CD4-positive, alpha-beta memory T cell (primary cell): Measurements from ENCODE around the gene RIPPLY1. TPM values are rescaled to one million over a fixed set of nuclear protein-coding genes. Genes with fewer than 3 reads are reported as not detected.

Source experiments
- CTCF ChIA-PET: fragments of 350-600 bp; sonication (Branson Sonifier 250); formaldehyde crosslinking; loops from one replicate; lab custom pipeline; 2021; ENCODE audit warnings: inconsistent platforms; ENCODE audit not compliant: partially characterized antibody; lab: Charles Lee
- POLR2A ChIA-PET: fragments of 350-600 bp; sonication (Branson Sonifier 250); formaldehyde crosslinking; loops from one replicate; lab custom pipeline; 2021; ENCODE audit not compliant: partially characterized antibody; lab: Charles Lee
- DNase-seq, 5 donors: peaks; one replicate each; pipeline versions ENCODE4 v3.0.0 to v3.0.0-alpha.2; 2020 to 2022; ENCODE audit warnings: mixed read lengths in 1 of 5
- H3K27ac ChIP-seq: one replicate; pipeline ENCODE4 v1.7.0; 2013; ENCODE audit warnings: low read depth, low read length
- H3K27me3 ChIP-seq: 2 replicates; pipeline ENCODE4 v1.7.0; 2013; ENCODE audit warnings: mild to moderate bottlenecking, low read length, moderate library complexity; ENCODE audit not compliant: insufficient read depth
- H3K36me3 ChIP-seq: 2 replicates; pipeline ENCODE4 v1.7.0; 2013; ENCODE audit warnings: mild to moderate bottlenecking, low read length, moderate library complexity; ENCODE audit not compliant: insufficient read depth
- H3K4me1 ChIP-seq: 2 replicates; pipeline ENCODE4 v1.7.0; 2013; ENCODE audit warnings: mild to moderate bottlenecking, low read length, moderate library complexity; ENCODE audit not compliant: insufficient read depth
- H3K4me3 ChIP-seq, 2 donors: one replicate each; pipeline ENCODE4 v1.7.0; 2013; ENCODE audit warnings: low read length in 2 of 2, mild to moderate bottlenecking in 1 of 2
- H3K9me3 ChIP-seq, 2 donors: one replicate each; pipeline ENCODE4 v1.7.0; 2013; ENCODE audit warnings: low read length in 2 of 2, control low read depth in 1 of 2; ENCODE audit not compliant: control insufficient read depth in 1 of 2
- H3K27ac Mint-ChIP-seq, 7 donors: one replicate each; pipeline ENCODE4 v1.8.0; 2020 to 2021; ENCODE audit warnings: mixed read lengths in 7 of 7, mild to moderate bottlenecking in 6 of 7, inconsistent platforms in 3 of 7, moderate library complexity in 3 of 7
- H3K27me3 Mint-ChIP-seq, 2 donors: one replicate each; pipeline ENCODE4 v1.8.0; 2020 to 2021; ENCODE audit warnings: mixed read lengths in 2 of 2
- H3K36me3 Mint-ChIP-seq, 2 donors: one replicate each; pipeline ENCODE4 v1.8.0; 2020 to 2021; ENCODE audit warnings: mixed read lengths in 2 of 2, inconsistent platforms in 1 of 2, mild to moderate bottlenecking in 1 of 2
- H3K4me1 Mint-ChIP-seq, 4 donors: one replicate each; pipeline ENCODE4 v1.8.0; 2020 to 2021; ENCODE audit warnings: mixed read lengths in 4 of 4, mild to moderate bottlenecking in 1 of 4
- H3K4me3 Mint-ChIP-seq, 8 donors: one replicate each; pipeline ENCODE4 v1.8.0; 2020 to 2021; ENCODE audit warnings: mixed read lengths in 8 of 8, mild to moderate bottlenecking in 7 of 8, moderate library complexity in 6 of 8, inconsistent platforms in 3 of 8
- H3K9me3 Mint-ChIP-seq, 8 donors: one replicate each; pipeline ENCODE4 v1.8.0; 2020 to 2021; ENCODE audit warnings: mixed read lengths in 8 of 8, mild to moderate bottlenecking in 5 of 8, inconsistent platforms in 3 of 8, moderate library complexity in 1 of 8
- intact Hi-C: fragments of 100-400 bp; cut with micrococcal nuclease; formaldehyde crosslinking; loops from one replicate; pipeline ENCODE4 v1.15.1; 2023
- polyA plus RNA-seq, 2 donors: library from polyadenylated mRNA; unstranded; fragments of 300-500 nt; fragmentation: Illumina TruSeq; gene quantifications; one replicate each; pipeline ENCODE4 v1.2.3, GENCODE V29; 2021
- total RNA-seq, 2 experiments: library from RNA; stranded (reverse); gene quantifications; one replicate each; pipeline ENCODE4 v1.2.3, GENCODE V29; 2021

Gene RIPPLY1
- not detected for total RNA-seq
- polyA plus RNA-seq, result not detected

DNA sequence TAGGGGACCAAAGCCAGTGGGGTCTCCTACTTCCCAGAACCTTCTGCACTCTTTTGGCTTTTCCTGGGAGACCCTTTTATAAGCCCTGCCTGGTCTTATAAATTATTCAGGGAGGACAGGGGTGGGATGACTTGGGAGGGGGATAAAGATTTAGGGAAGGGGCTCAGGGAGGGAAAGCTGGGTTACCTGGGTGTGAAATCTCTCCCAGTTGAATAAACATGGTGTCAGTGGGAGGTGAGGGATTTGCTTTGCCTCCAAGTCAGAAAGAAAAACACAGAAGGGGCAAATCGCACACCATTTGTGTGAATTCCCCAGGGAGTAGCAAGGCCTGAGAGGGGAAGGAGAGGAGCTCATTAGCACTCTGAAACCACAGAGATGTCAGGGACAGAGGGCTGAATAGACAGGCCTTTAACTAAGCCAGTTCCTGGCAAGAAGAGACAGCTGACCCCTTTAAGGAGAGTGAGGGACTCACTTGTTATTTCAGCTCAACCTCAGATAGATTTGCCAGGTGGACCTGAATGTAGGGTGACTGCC lies at the start of gene RIPPLY1:
Gene RIPPLY1 (minus strand): TSS at position 51 of the 534 bp plus-strand sequence. CDS start 54 bp downstream, outside the sequence.
- ChIA-PET CTCF (interaction anchor here (1.2 to 2.6 kb wide), 2 partner anchors 9 to 29 kb away, joined by 3 to 8 read pairs; no protein-coding TSS in a partner anchor), POLR2A (no interaction called here)
- H3K27ac ChIP-seq, result no peak within 1 kb of the TSS
- no peak within 1 kb of the TSS for H3K27ac Mint-ChIP-seq
- intact Hi-C loops, result no loop called here
- H3K9me3 ChIP-seq, result no peaks in the 10 kb centered on the region
- H3K27me3 ChIP-seq, result no peaks in the 10 kb centered on the region
- no peaks in the 10 kb centered on the region for H3K27me3 Mint-ChIP-seq
- H3K4me1 Mint-ChIP-seq, result peaks cover 0 to 4% (median under 1%) of the 10 kb centered on the region in 4 donors
- no peak for DNase-seq
- no peaks in the 10 kb centered on the region for H3K9me3 Mint-ChIP-seq
- H3K4me3 ChIP-seq, result no peak within 1 kb of the TSS
- H3K36me3 Mint-ChIP-seq, result no peaks in the 10 kb centered on the region
- H3K4me3 Mint-ChIP-seq, result no peak within 1 kb of the TSS
- H3K36me3 ChIP-seq, result no peaks in the 10 kb centered on the region
- H3K4me1 ChIP-seq, result no peaks in the 10 kb centered on the region

DNA sequence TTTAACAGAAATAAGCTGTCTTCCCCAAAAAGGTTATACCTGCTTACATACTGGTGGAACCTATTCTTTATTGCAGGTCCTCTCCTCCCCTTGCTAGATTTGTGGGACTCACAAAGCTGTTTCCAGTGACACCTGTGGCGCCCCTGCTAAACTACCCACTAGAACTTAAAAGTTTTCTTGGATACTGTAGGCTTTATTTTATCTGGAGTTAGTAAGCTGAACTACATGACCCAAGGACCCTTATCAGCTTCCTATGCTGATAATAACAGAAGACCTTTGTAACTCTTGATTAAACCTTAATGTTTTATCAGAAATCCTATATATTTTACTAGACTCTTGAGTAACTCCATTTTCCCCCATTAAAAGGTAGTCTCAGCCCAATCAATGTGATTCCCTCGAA lies 49.4 kb upstream of the RIPPLY1 start:
- no peaks in the 10 kb centered on the region for H3K9me3 ChIP-seq
- CTCF ChIA-PET, result interaction anchor here (1.2 to 7.6 kb wide), 3 partner anchors 10 to 58 kb away, joined by 4 to 62 read pairs (median 5); no protein-coding TSS in a partner anchor
- Mint-ChIP-seq H3K27ac (no peak overlapping the region), H3K9me3 (no peaks in the 10 kb centered on the region), H3K4me3 (no peak overlapping the region), H3K27me3 (no peaks in the 10 kb centered on the region), H3K4me1 (no peaks in the 10 kb centered on the region), H3K36me3 (peaks cover 4 to 24% of the 10 kb centered on the region in 2 donors)
- no peak overlapping the region for H3K4me3 ChIP-seq
- no peaks in the 10 kb centered on the region for H3K4me1 ChIP-seq
- no peaks in the 10 kb centered on the region for H3K36me3 ChIP-seq
- H3K27me3 ChIP-seq, result no peaks in the 10 kb centered on the region
- POLR2A ChIA-PET, result no interaction called here
- no peak overlapping the region for H3K27ac ChIP-seq
- no peak for DNase-seq
- intact Hi-C loops, result no loop called here

DNA sequence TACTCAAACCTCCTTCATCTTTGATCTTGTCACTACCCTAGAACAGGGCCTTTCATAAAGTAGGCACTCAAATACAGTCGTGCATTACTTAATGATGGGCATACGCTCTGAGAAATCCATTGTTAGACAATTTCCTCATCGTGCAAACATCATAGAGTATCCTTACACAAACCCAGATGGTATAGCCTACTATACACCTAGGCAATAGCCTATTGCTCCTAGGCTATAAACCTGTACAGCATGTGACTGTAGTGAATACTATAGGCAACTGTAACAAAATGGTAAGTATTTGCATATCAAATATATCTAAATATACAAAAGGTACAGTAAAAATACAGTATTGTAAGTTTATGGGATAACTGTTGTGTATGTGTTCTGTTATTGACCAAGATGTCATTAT lies 48.9 kb upstream of the RIPPLY1 start:
- no peak for DNase-seq
- Histone ChIP-seq H3K4me1 (no peaks in the 10 kb centered on the region), H3K27ac (no peak overlapping the region), H3K9me3 (no peaks in the 10 kb centered on the region), H3K4me3 (no peak overlapping the region), H3K27me3 (no peaks in the 10 kb centered on the region), H3K36me3 (no peaks in the 10 kb centered on the region)
- no peaks in the 10 kb centered on the region for H3K27me3 Mint-ChIP-seq
- H3K36me3 Mint-ChIP-seq, result peaks cover 4 to 24% of the 10 kb centered on the region in 2 donors
- H3K4me1 Mint-ChIP-seq, result no peaks in the 10 kb centered on the region
- H3K27ac Mint-ChIP-seq, result no peak overlapping the region
- ChIA-PET POLR2A (no interaction called here), CTCF (interaction anchor here (1.2 to 7.6 kb wide), 2 partner anchors 10 to 54 kb away, joined by 4 to 62 read pairs; no protein-coding TSS in a partner anchor)
- intact Hi-C loops, result no loop called here
- H3K9me3 Mint-ChIP-seq, result no peaks in the 10 kb centered on the region
- H3K4me3 Mint-ChIP-seq, result no peak overlapping the region

- intact Hi-C loops, result no loop called here
These were observed 48.1 kb upstream of the RIPPLY1 start for GRCh38 chrX:106951230-106951629.

GRCh38 chrX:106950381-106950780 lies 47.2 kb upstream of the RIPPLY1 start:
- Histone ChIP-seq H3K4me1 (no peaks in the 10 kb centered on the region), H3K9me3 (no peaks in the 10 kb centered on the region), H3K4me3 (no peak overlapping the region), H3K27ac (no peak overlapping the region), H3K27me3 (no peaks in the 10 kb centered on the region), H3K36me3 (no peaks in the 10 kb centered on the region)
- ChIA-PET POLR2A (no interaction called here), CTCF (interaction anchor here (0.8 to 7.6 kb wide), 4 partner anchors 33 to 56 kb away, joined by 3 to 62 read pairs (median 4); no protein-coding TSS in a partner anchor)
- no peaks in the 10 kb centered on the region for H3K27me3 Mint-ChIP-seq
- no peak for DNase-seq
- no peak overlapping the region for H3K4me3 Mint-ChIP-seq
- no peak overlapping the region for H3K27ac Mint-ChIP-seq
- peaks cover 4 to 16% of the 10 kb centered on the region in 2 donors for H3K36me3 Mint-ChIP-seq
- no peaks in the 10 kb centered on the region for H3K4me1 Mint-ChIP-seq
- peaks cover 0 to 1% (median 0%) of the 10 kb centered on the region in 8 donors for H3K9me3 Mint-ChIP-seq
- intact Hi-C loops, result no loop called here

More at GRCh38 chrX:106951230-106951629, 48.1 kb upstream of the RIPPLY1 start:
- Histone ChIP-seq H3K4me1 (no peaks in the 10 kb centered on the region), H3K9me3 (no peaks in the 10 kb centered on the region), H3K36me3 (no peaks in the 10 kb centered on the region), H3K27ac (no peak overlapping the region), H3K27me3 (no peaks in the 10 kb centered on the region), H3K4me3 (no peak overlapping the region)
- CTCF ChIA-PET, result interaction anchor here (0.8 to 7.6 kb wide), 3 partner anchors 48 to 57 kb away, joined by 3 to 62 read pairs (median 6); no protein-coding TSS in a partner anchor
- H3K27me3 Mint-ChIP-seq, result no peaks in the 10 kb centered on the region
- no peaks in the 10 kb centered on the region for H3K9me3 Mint-ChIP-seq
- H3K4me1 Mint-ChIP-seq, result no peaks in the 10 kb centered on the region
- DNase-seq, result no peak
- peak overlapping the region in 1 of 7 donors; percentile 30 for H3K27ac Mint-ChIP-seq
- POLR2A ChIA-PET, result no interaction called here
- peaks cover 4 to 24% of the 10 kb centered on the region in 2 donors for H3K36me3 Mint-ChIP-seq
- H3K4me3 Mint-ChIP-seq, result no peak overlapping the region

- no peak overlapping the region for H3K27ac ChIP-seq
- no peak overlapping the region for H3K27ac Mint-ChIP-seq
- CTCF ChIA-PET, result interaction anchor here (0.9 to 7.6 kb wide), 3 partner anchors 32 to 51 kb away, joined by 3 to 62 read pairs (median 3); no protein-coding TSS in a partner anchor
- no peaks in the 10 kb centered on the region for H3K27me3 ChIP-seq
- peaks cover 4 to 10% of the 10 kb centered on the region in 2 donors for H3K36me3 Mint-ChIP-seq
- peaks cover 0 to 1% (median 0%) of the 10 kb centered on the region in 8 donors for H3K9me3 Mint-ChIP-seq
- H3K4me1 Mint-ChIP-seq, result no peaks in the 10 kb centered on the region
- POLR2A ChIA-PET, result no interaction called here
- no peak for DNase-seq
- no peak overlapping the region for H3K4me3 Mint-ChIP-seq
- no peaks in the 10 kb centered on the region for H3K36me3 ChIP-seq
- intact Hi-C loops, result no loop called here
- no peaks in the 10 kb centered on the region for H3K4me1 ChIP-seq
- H3K27me3 Mint-ChIP-seq, result no peaks in the 10 kb centered on the region
- no peak overlapping the region for H3K4me3 ChIP-seq
- H3K9me3 ChIP-seq, result no peaks in the 10 kb centered on the region
These were observed 46.2 kb upstream of the RIPPLY1 start for GRCh38 chrX:106949366-106949765.

GRCh38 chrX:106948641-106949040 lies 45.5 kb upstream of the RIPPLY1 start:
- intact Hi-C loops, result no loop called here
- peaks cover 0 to 1% (median 0%) of the 10 kb centered on the region in 8 donors for H3K9me3 Mint-ChIP-seq
- H3K27ac Mint-ChIP-seq, result no peak overlapping the region
- H3K4me1 Mint-ChIP-seq, result no peaks in the 10 kb centered on the region
- peaks cover 4 to 6% of the 10 kb centered on the region in 2 donors for H3K36me3 Mint-ChIP-seq
- Histone ChIP-seq H3K4me3 (no peak overlapping the region), H3K27me3 (no peaks in the 10 kb centered on the region), H3K4me1 (no peaks in the 10 kb centered on the region), H3K27ac (no peak overlapping the region), H3K9me3 (no peaks in the 10 kb centered on the region), H3K36me3 (no peaks in the 10 kb centered on the region)
- no peaks in the 10 kb centered on the region for H3K27me3 Mint-ChIP-seq
- CTCF ChIA-PET, result interaction anchor here (7.6 kb wide), 1 partner anchor 50 kb away, joined by 62 read pairs; no protein-coding TSS in a partner anchor
- H3K4me3 Mint-ChIP-seq, result no peak overlapping the region
- no peak for DNase-seq
- POLR2A ChIA-PET, result no interaction called here
